Stimulated activated naive B cell treated with anti-CD40 and anti-IgM and Interleukin-4, amounts not matched to agents 10 μg/mL and 1 μg/mL and 100 μg/mL, for 72 hours (primary cell): ENCODE measurements around the gene LYPLAL1.

Experiments used
- ATAC-seq, 2 donors: fragments of 150-1000 bp; cut with Tn5 transposase; replicated peaks; 2 replicates each; pipeline ENCODE4 v1.10.0; 2021; ENCODE audit warnings: moderate library complexity in 1 of 2
- DNase-seq: peaks from one replicate; pipeline ENCODE4 v3.0.0; 2021
- H3K27ac Mint-ChIP-seq: one replicate; pipeline ENCODE4 v1.8.0; 2022; ENCODE audit warnings: mild to moderate bottlenecking, mixed read lengths
- H3K27me3 Mint-ChIP-seq, 2 donors: one replicate each; pipeline ENCODE4 v1.8.0; 2022; ENCODE audit warnings: mixed read lengths in 2 of 2
- H3K36me3 Mint-ChIP-seq, 2 donors: one replicate each; pipeline ENCODE4 v1.8.0; 2022; ENCODE audit warnings: mixed read lengths in 2 of 2, mild to moderate bottlenecking in 1 of 2
- H3K4me1 Mint-ChIP-seq, 2 donors: one replicate each; pipeline ENCODE4 v1.8.0; 2022; ENCODE audit warnings: mixed read lengths in 2 of 2, mild to moderate bottlenecking in 1 of 2
- H3K4me3 Mint-ChIP-seq, 2 donors: one replicate each; pipeline ENCODE4 v1.8.0; 2022; ENCODE audit warnings: mild to moderate bottlenecking in 2 of 2, mixed read lengths in 2 of 2, moderate library complexity in 1 of 2
- H3K9me3 Mint-ChIP-seq, 2 donors: one replicate each; pipeline ENCODE4 v1.8.0; 2022; ENCODE audit warnings: mixed read lengths in 2 of 2, mild to moderate bottlenecking in 1 of 2

Gene LYPLAL1

GRCh38 chr1:219150913-219151312 lies 22.8 kb upstream of the LYPLAL1 start:
- H3K36me3 Mint-ChIP-seq = no peaks in the 10 kb centered on the region
- peaks cover 7 to 37% of the 10 kb centered on the region in 2 donors for H3K27me3 Mint-ChIP-seq
- H3K4me3 Mint-ChIP-seq = no peak overlapping the region
- no peak for ATAC-seq
- no peak for DNase-seq
- H3K9me3 Mint-ChIP-seq = no peaks in the 10 kb centered on the region
- no peaks in the 10 kb centered on the region for H3K4me1 Mint-ChIP-seq
- no peak overlapping the region for H3K27ac Mint-ChIP-seq

- Mint-ChIP-seq H3K27me3 (peaks cover 7 to 32% of the 10 kb centered on the region in 2 donors), H3K4me3 (no peak overlapping the region), H3K4me1 (no peaks in the 10 kb centered on the region), H3K27ac (no peak overlapping the region), H3K9me3 (no peaks in the 10 kb centered on the region), H3K36me3 (no peaks in the 10 kb centered on the region)
- DNase-seq (no peak), ATAC-seq (no peak)
Measured at GRCh38 chr1:219151467-219151866, 22.2 kb upstream of the LYPLAL1 start.

- no peaks in the 10 kb centered on the region for H3K4me1 Mint-ChIP-seq
- no peak for ATAC-seq
- no peak overlapping the region for H3K4me3 Mint-ChIP-seq
- no peak for DNase-seq
- peaks cover 7 to 22% of the 10 kb centered on the region in 2 donors for H3K27me3 Mint-ChIP-seq
- H3K27ac Mint-ChIP-seq = no peak overlapping the region
- no peaks in the 10 kb centered on the region for H3K36me3 Mint-ChIP-seq
- no peaks in the 10 kb centered on the region for H3K9me3 Mint-ChIP-seq
Measured at GRCh38 chr1:219152751-219153150, 20.9 kb upstream of the LYPLAL1 start.

- DNase-seq (no peak), ATAC-seq (no peak)
- H3K4me1 Mint-ChIP-seq = no peaks in the 10 kb centered on the region
- no peak overlapping the region for H3K27ac Mint-ChIP-seq
- H3K27me3 Mint-ChIP-seq = peaks cover 7 to 22% of the 10 kb centered on the region in 2 donors
- no peaks in the 10 kb centered on the region for H3K9me3 Mint-ChIP-seq
- H3K4me3 Mint-ChIP-seq = no peak overlapping the region
- H3K36me3 Mint-ChIP-seq = no peaks in the 10 kb centered on the region
Measured at GRCh38 chr1:219153723-219154122, 20.0 kb upstream of the LYPLAL1 start.

- no peaks in the 10 kb centered on the region for H3K9me3 Mint-ChIP-seq
- DNase-seq = no peak
- no peak overlapping the region for H3K4me3 Mint-ChIP-seq
- H3K4me1 Mint-ChIP-seq = no peaks in the 10 kb centered on the region
- H3K36me3 Mint-ChIP-seq = no peaks in the 10 kb centered on the region
- H3K27ac Mint-ChIP-seq = no peak overlapping the region
- peaks cover 7 to 14% of the 10 kb centered on the region in 2 donors for H3K27me3 Mint-ChIP-seq
- no peak for ATAC-seq
Measured at GRCh38 chr1:219155135-219155534, 18.5 kb upstream of the LYPLAL1 start.

GRCh38 chr1:219159946-219160645 lies 13.6 kb upstream of the LYPLAL1 start:
- H3K27me3 Mint-ChIP-seq = peaks cover 0 to 5% of the 10 kb centered on the region in 2 donors
- no peaks in the 10 kb centered on the region for H3K36me3 Mint-ChIP-seq
- no peaks in the 10 kb centered on the region for H3K4me1 Mint-ChIP-seq
- H3K4me3 Mint-ChIP-seq = no peak overlapping the region
- no peak overlapping the region for H3K27ac Mint-ChIP-seq
- DNase-seq = no peak
- no peaks in the 10 kb centered on the region for H3K9me3 Mint-ChIP-seq
- no peak for ATAC-seq

GRCh38 chr1:219160967-219161366 lies 12.7 kb upstream of the LYPLAL1 start:
- Mint-ChIP-seq H3K27ac (peak overlapping the region; percentile 52), H3K27me3 (no peaks in the 10 kb centered on the region), H3K4me3 (no peak overlapping the region), H3K36me3 (no peaks in the 10 kb centered on the region), H3K4me1 (no peaks in the 10 kb centered on the region), H3K9me3 (no peaks in the 10 kb centered on the region)
- DNase-seq (no peak), ATAC-seq (no peak)

GRCh38 chr1:219161371-219161770 lies 12.3 kb upstream of the LYPLAL1 start:
- H3K9me3 Mint-ChIP-seq = no peaks in the 10 kb centered on the region
- H3K36me3 Mint-ChIP-seq = no peaks in the 10 kb centered on the region

GRCh38 chr1:219163401-219163954 lies 10.2 kb upstream of the LYPLAL1 start:
- Mint-ChIP-seq H3K4me1 (no peaks in the 10 kb centered on the region), H3K36me3 (peaks cover 0 to 2% of the 10 kb centered on the region in 2 donors), H3K9me3 (no peaks in the 10 kb centered on the region), H3K4me3 (no peak overlapping the region), H3K27me3 (peaks cover 0 to 5% of the 10 kb centered on the region in 2 donors), H3K27ac (no peak overlapping the region)
- no peak for DNase-seq
- no peak for ATAC-seq

More at GRCh38 chr1:219161371-219161770, 12.3 kb upstream of the LYPLAL1 start:
- Mint-ChIP-seq H3K27ac (peak overlapping the region; percentile 52), H3K4me1 (no peaks in the 10 kb centered on the region), H3K27me3 (no peaks in the 10 kb centered on the region), H3K4me3 (no peak overlapping the region)
- DNase-seq = no peak
- ATAC-seq = no peak

- no peak overlapping the region for H3K27ac Mint-ChIP-seq
- H3K4me3 Mint-ChIP-seq = no peak overlapping the region
- no peak for DNase-seq
- H3K4me1 Mint-ChIP-seq = peaks cover 10 to 21% of the 10 kb centered on the region in 2 donors
- H3K9me3 Mint-ChIP-seq = peaks cover 0 to 3% of the 10 kb centered on the region in 2 donors
- peaks cover 0 to 5% of the 10 kb centered on the region in 2 donors for H3K27me3 Mint-ChIP-seq
- H3K36me3 Mint-ChIP-seq = peaks cover 12 to 14% of the 10 kb centered on the region in 2 donors
- no peak for ATAC-seq
Measured at GRCh38 chr1:219171192-219171935, 2.3 kb upstream of the LYPLAL1 start.

GRCh38 chr1:219172821-219173220 lies 857 bp upstream of the LYPLAL1 start:
- peaks cover 0 to 5% of the 10 kb centered on the region in 2 donors for H3K27me3 Mint-ChIP-seq
- peaks cover 20 to 36% of the 10 kb centered on the region in 2 donors for H3K4me1 Mint-ChIP-seq
- peak overlapping the region in 1 of 2 donors; percentile 4 for H3K4me3 Mint-ChIP-seq
- H3K9me3 Mint-ChIP-seq = peaks cover 0 to 3% of the 10 kb centered on the region in 2 donors
- ATAC-seq = no peak
- DNase-seq = no peak
- H3K27ac Mint-ChIP-seq = no peak overlapping the region
- peaks cover 18 to 20% of the 10 kb centered on the region in 2 donors for H3K36me3 Mint-ChIP-seq

- ATAC-seq (no peak), DNase-seq (no peak)
- peaks cover 21 to 39% of the 10 kb centered on the region in 2 donors for H3K4me1 Mint-ChIP-seq
- H3K27ac Mint-ChIP-seq = peak overlapping the region; percentile 97
- H3K9me3 Mint-ChIP-seq = peaks cover 0 to 3% of the 10 kb centered on the region in 2 donors
- H3K36me3 Mint-ChIP-seq = peaks cover 17 to 23% of the 10 kb centered on the region in 2 donors
- H3K27me3 Mint-ChIP-seq = no peaks in the 10 kb centered on the region
- H3K4me3 Mint-ChIP-seq = peak overlapping the region; percentile 92 to 98
Measured at GRCh38 chr1:219173434-219173757, 282 bp upstream of the LYPLAL1 start.

GRCh38 chr1:219174460-219175211 lies 958 bp downstream of the LYPLAL1 start:
- DNase-seq (no peak), ATAC-seq (peak; percentile 53 to 61)
- H3K4me1 Mint-ChIP-seq = peaks cover 21 to 39% of the 10 kb centered on the region in 2 donors

GRCh38 chr1:219175212-219175564 lies 1.5 kb downstream of the LYPLAL1 start:
- peaks cover 22 to 27% of the 10 kb centered on the region in 2 donors for H3K36me3 Mint-ChIP-seq
- H3K27me3 Mint-ChIP-seq = no peaks in the 10 kb centered on the region
- ATAC-seq = no peak
- H3K4me3 Mint-ChIP-seq = peak overlapping the region; percentile 92 to 98
- peaks cover 23 to 43% of the 10 kb centered on the region in 2 donors for H3K4me1 Mint-ChIP-seq
- peak overlapping the region; percentile 97 for H3K27ac Mint-ChIP-seq
- peaks cover 0 to 3% of the 10 kb centered on the region in 2 donors for H3K9me3 Mint-ChIP-seq
- DNase-seq = no peak

More at GRCh38 chr1:219174460-219175211, 958 bp downstream of the LYPLAL1 start:
- no peaks in the 10 kb centered on the region for H3K27me3 Mint-ChIP-seq
- H3K4me3 Mint-ChIP-seq = peak overlapping the region; percentile 92 to 98
- H3K9me3 Mint-ChIP-seq = peaks cover 0 to 3% of the 10 kb centered on the region in 2 donors
- H3K27ac Mint-ChIP-seq = peak overlapping the region; percentile 97
- H3K36me3 Mint-ChIP-seq = peaks cover 18 to 23% of the 10 kb centered on the region in 2 donors
